Small intestine (tissue), 7 donors: ENCODE results near the gene SIK3. TPM values are rescaled to one million over a fixed set of nuclear protein-coding genes. Genes with fewer than 3 reads are reported as not detected.

ENCODE experiments used
- DNase-seq, 2 donors: peaks; one replicate each; pipeline versions ENCODE4 v3.0.0 to v3.0.0-alpha.2; 2013
- FAIRE-seq: peaks from 2 replicates; lab custom pipeline; 2012; peaks lifted over from hg19 to GRCh38; lab: Jason Lieb, UNC
- H3K27ac ChIP-seq, 3 donors: one replicate each; pipeline ENCODE4 v1.5.1; 2013; ENCODE audit warnings: low read length in 2 of 3, mild to moderate bottlenecking in 2 of 3, control low read depth in 1 of 3, inconsistent platforms in 1 of 3, low read depth in 1 of 3, moderate library complexity in 1 of 3
- H3K27me3 ChIP-seq, 3 donors: one replicate each; pipeline ENCODE4 v1.6.1; 2013; ENCODE audit warnings: low read length in 3 of 3, inconsistent platforms in 1 of 3; ENCODE audit not compliant: control insufficient read depth in 3 of 3, insufficient read depth in 3 of 3
- H3K36me3 ChIP-seq, 3 donors: one replicate each; pipeline ENCODE4 v1.6.1; 2013; ENCODE audit warnings: low read length in 3 of 3, inconsistent platforms in 1 of 3, low read depth in 1 of 3, mild to moderate bottlenecking in 1 of 3, moderate library complexity in 1 of 3; ENCODE audit not compliant: control insufficient read depth in 3 of 3, insufficient read depth in 2 of 3
- H3K4me1 ChIP-seq, 3 donors: one replicate each; pipeline ENCODE4 v1.6.1; 2013; ENCODE audit warnings: low read length in 2 of 3, inconsistent platforms in 1 of 3, low read depth in 1 of 3, mild to moderate bottlenecking in 1 of 3, moderate library complexity in 1 of 3; ENCODE audit not compliant: control insufficient read depth in 3 of 3, insufficient read depth in 2 of 3
- H3K4me3 ChIP-seq, 3 donors: one replicate each; pipeline ENCODE4 v1.5.1; 2013; ENCODE audit warnings: low read length in 3 of 3, control low read depth in 1 of 3, inconsistent platforms in 1 of 3, low read depth in 1 of 3, mild to moderate bottlenecking in 1 of 3, moderate library complexity in 1 of 3
- H3K9me3 ChIP-seq, 2 donors: one replicate each; pipeline ENCODE4 v1.6.1; 2013; ENCODE audit warnings: low read depth in 1 of 2, low read length in 1 of 2; ENCODE audit not compliant: control insufficient read depth in 2 of 2, insufficient read depth in 1 of 2
- WGBS, 3 donors: extraction: QIAGEN DNeasy Blood & Tissue Kit; methylation state at CpG; one replicate each; pipeline ENCODE4 v1.1.7; 2013; 5-methylcytosine and 5-hydroxymethylcytosine counted together
- polyA plus RNA-seq, 4 donors: library from polyadenylated mRNA; stranded (reverse) in 3 of 4; unstranded in 1 of 4; fragments of 200-250 nt in 3 of 4; fragments of 120-200 nt in 1 of 4; gene quantifications; one replicate each; pipeline versions ENCODE4 v1.2.1 to v1.2.3, GENCODE V29; 2013
- donor health status: healthy with polysubstance abuse.
- donor health status: control.
- donor health status: control.
- donor health status: Bipolar disorder and iron deficiency.
- donor health status: healthy.

SIK3 gene
- polyA plus RNA-seq, 4 donors: 4.9 to 35.3 (median 9.0) TPM

DNA sequence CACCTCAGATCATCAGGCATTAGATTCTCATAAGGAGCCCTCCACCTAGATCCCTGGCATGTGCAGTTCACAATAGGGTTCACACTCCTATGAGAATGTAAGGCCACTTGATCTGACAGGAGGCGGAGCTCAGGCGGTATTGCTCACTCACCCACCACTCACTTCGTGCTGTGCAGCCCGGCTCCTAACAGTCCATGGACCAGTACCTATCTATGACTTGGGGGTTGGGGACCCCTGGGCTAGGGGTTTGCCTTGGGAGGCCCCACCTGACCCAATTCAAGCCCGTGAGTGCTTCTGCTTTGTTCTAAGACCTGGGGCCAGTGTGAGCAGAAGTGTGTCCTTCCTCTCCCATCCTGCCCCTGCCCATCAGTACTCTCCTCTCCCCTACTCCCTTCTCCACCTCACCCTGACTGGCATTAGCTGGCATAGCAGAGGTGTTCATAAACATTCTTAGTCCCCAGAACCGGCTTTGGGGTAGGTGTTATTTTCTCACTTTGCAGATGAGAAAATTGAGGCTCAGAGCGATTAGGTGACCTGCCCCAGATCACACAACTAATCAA is 266.4 kb downstream of the SIK3 start:
- no peak for FAIRE-seq
- Histone ChIP-seq H3K4me3 (peak overlapping the region in 2 of 3 donors; percentile 33 to 34), H3K27ac (peak overlapping the region in 2 of 3 donors; percentile 68 to 93), H3K9me3 (no peaks in the 10 kb centered on the region), H3K27me3 (no peaks in the 10 kb centered on the region), H3K36me3 (peaks cover 0 to 46% (median 0%) of the 10 kb centered on the region in 3 donors), H3K4me1 (peaks cover 5 to 73% (median 11%) of the 10 kb centered on the region in 3 donors)
- DNase-seq: no peak
- 76 to 87% (median 80%) methylated on average over 7 of the region's 7 CpGs for WGBS, 3 donors

DNA sequence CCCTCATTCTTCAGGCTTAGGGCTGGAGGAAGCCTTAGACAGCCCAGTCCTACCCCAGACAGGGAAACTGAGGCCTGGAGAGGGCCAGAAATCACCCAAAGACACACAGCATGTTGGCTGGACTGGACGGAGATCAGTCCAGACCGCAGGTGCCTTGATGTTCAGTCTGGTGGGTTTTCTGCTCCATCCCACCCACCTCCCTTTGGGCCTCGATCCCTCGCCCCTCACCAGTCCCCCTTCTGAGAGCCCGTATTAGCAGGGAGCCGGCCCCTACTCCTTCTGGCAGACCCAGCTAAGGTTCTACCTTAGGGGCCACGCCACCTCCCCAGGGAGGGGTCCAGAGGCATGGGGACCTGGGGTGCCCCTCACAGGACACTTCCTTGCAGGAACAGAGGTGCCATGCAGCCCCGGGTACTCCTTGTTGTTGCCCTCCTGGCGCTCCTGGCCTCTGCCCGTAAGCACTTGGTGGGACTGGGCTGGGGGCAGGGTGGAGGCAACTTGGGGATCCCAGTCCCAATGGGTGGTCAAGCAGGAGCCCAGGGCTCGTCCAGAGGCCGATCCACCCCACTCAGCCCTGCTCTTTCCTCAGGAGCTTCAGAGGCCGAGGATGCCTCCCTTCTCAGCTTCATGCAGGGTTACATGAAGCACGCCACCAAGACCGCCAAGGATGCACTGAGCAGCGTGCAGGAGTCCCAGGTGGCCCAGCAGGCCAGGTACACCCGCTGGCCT is 267.9 kb downstream of the SIK3 start:
- peak overlapping the region in 2 of 3 donors; percentile 93 to 99 for H3K27ac ChIP-seq
- WGBS, 3 donors: 87 to 94% (median 93%) methylated on average over 14 to 17 of the region's 17 CpGs
- H3K4me1 ChIP-seq: peaks cover 5 to 75% (median 11%) of the 10 kb centered on the region in 3 donors
- DNase-seq (peak in 1 of 2 donors; percentile 13), FAIRE-seq (no peak)
- no peaks in the 10 kb centered on the region for H3K27me3 ChIP-seq
- H3K9me3 ChIP-seq: no peaks in the 10 kb centered on the region
- H3K36me3 ChIP-seq: peaks cover 0 to 31% (median 0%) of the 10 kb centered on the region in 3 donors
- peak overlapping the region in 2 of 3 donors; percentile 45 to 47 for H3K4me3 ChIP-seq

DNA sequence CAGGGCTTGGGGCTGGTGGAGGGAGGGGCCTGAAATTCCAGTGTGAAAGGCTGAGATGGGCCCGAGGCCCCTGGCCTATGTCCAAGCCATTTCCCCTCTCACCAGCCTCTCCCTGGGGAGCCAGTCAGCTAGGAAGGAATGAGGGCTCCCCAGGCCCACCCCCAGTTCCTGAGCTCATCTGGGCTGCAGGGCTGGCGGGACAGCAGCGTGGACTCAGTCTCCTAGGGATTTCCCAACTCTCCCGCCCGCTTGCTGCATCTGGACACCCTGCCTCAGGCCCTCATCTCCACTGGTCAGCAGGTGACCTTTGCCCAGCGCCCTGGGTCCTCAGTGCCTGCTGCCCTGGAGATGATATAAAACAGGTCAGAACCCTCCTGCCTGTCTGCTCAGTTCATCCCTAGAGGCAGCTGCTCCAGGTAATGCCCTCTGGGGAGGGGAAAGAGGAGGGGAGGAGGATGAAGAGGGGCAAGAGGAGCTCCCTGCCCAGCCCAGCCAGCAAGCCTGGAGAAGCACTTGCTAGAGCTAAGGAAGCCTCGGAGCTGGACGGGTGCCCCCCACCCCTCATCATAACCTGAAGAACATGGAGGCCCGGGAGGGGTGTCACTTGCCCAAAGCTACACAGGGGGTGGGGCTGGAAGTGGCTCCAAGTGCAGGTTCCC is 268.6 kb downstream of the SIK3 start, which contains the start of gene APOC3:
APOC3 (plus strand) TSS at position 383 of the 659 bp plus-strand sequence. CDS start 676 bp downstream, outside the sequence.
- Histone ChIP-seq H3K27ac (peak within 1 kb of the TSS; percentile 4 to 99 (median 93)), H3K4me3 (peak within 1 kb of the TSS in 2 of 3 donors; percentile 45 to 48), H3K27me3 (no peaks in the 10 kb centered on the region), H3K4me1 (peaks cover 5 to 73% (median 11%) of the 10 kb centered on the region in 3 donors), H3K36me3 (peaks cover 0 to 24% (median 0%) of the 10 kb centered on the region in 3 donors), H3K9me3 (no peaks in the 10 kb centered on the region)
- WGBS, 3 donors: 29 to 61% (median 59%) methylated on average over 9 of the region's 9 CpGs
- DNase-seq: peak; percentile 72 to 76
- no peak for FAIRE-seq

DNA sequence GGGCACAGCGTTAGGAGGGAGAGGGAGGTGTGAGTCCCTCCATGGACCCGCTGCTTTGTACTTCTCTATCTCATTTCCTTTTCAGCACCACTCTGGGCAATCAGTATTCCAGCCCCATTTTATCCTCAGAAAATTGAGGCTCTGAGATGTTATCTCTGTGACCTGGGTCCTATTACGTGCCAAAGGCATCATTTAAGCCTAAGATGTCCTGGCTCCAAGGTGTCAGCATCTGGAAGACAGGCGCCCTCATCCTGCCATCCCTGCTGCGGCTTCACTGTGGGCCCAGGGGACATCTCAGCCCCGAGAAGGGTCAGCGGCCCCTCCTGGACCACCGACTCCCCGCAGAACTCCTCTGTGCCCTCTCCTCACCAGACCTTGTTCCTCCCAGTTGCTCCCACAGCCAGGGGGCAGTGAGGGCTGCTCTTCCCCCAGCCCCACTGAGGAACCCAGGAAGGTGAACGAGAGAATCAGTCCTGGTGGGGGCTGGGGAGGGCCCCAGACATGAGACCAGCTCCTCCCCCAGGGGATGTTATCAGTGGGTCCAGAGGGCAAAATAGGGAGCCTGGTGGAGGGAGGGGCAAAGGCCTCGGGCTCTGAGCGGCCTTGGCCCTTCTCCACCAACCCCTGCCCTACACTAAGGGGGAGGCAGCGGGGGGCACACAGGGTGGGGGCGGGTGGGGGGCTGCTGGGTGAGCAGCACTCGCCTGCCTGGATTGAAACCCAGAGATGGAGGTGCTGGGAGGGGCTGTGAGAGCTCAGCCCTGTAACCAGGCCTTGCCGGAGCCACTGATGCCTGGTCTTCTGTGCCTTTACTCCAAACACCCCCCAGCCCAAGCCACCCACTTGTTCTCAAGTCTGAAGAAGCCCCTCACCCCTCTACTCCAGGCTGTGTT is 269.4 kb downstream of the SIK3 start:
- peaks cover 0 to 22% (median 0%) of the 10 kb centered on the region in 3 donors for H3K36me3 ChIP-seq
- DNase-seq (peak; percentile 90 to 93), FAIRE-seq (no peak)
- peak overlapping the region in 2 of 3 donors; percentile 45 to 48 for H3K4me3 ChIP-seq
- no peaks in the 10 kb centered on the region for H3K9me3 ChIP-seq
- WGBS, 3 donors: 27 to 56% (median 37%) methylated on average over 12 to 16 of the region's 16 CpGs
- H3K4me1 ChIP-seq: peaks cover 5 to 76% (median 11%) of the 10 kb centered on the region in 3 donors
- peak overlapping the region; percentile 4 to 99 (median 93) for H3K27ac ChIP-seq
- no peaks in the 10 kb centered on the region for H3K27me3 ChIP-seq

DNA sequence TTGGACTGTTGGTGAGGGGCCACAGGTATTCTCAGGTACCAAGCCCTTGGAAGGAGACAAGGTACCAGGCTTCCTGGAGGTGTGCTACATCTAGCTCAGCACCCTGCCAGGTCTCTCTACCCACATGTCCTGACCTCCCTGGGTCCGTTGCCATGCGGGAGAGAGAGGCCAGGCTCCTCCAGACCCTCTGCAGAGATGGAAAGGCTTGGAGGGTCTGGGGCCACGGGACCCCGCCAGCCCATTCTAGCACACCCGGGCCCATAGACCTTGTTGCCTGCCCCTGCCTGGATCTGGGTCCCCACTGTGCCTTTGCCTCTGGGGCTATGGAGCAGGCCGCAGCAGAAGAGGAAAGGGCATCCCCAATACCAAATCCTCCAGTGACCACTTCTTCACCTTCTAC is 270.8 kb downstream of the SIK3 start:
- 84 to 93% (median 92%) methylated on average over 6 of the region's 6 CpGs for WGBS, 3 donors
- Histone ChIP-seq H3K27ac (peak overlapping the region; percentile 14 to 99 (median 93)), H3K4me1 (peaks cover 5 to 86% (median 11%) of the 10 kb centered on the region in 3 donors), H3K36me3 (peaks cover 0 to 15% (median 0%) of the 10 kb centered on the region in 3 donors), H3K27me3 (no peaks in the 10 kb centered on the region), H3K4me3 (no peak overlapping the region), H3K9me3 (no peaks in the 10 kb centered on the region)
- DNase-seq (peak in 1 of 2 donors; percentile 12), FAIRE-seq (no peak)

DNA sequence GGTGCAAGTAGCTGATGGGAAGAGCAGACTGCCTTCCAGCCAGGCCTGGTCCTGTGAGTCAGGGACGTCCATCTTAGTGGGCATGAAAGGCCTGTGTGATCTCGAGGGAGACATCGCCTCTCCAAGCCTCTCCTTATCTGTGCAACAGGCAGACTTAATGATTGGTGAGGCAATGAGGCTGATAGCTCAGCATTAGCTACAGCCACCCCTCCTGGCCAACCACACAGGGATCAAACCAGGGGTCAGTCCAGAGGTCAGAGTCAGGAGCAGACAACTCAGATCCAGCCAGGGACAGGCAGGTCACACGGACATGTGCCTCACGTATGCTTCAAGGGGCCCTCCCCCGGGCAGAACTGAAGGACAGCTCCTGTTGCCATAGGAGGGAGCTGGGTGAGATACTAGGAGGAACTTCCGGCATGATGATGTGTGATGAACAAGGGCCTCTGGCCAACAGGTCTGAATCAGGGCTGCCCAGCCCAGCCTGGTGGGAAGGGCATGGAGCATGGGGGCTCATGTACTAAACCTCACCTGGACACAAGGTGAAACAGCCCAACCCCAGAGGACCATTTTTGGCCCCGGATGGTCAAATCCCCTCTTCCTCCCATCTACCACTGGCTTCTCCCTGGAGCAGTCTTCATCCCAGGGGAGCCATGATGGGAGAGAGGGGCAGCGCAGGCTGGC is 271.3 kb downstream of the SIK3 start:
- peak overlapping the region; percentile 14 to 99 (median 93) for H3K27ac ChIP-seq
- 35 to 66% (median 50%) methylated on average over 9 of the region's 9 CpGs for WGBS, 3 donors
- peaks cover 5 to 82% (median 9%) of the 10 kb centered on the region in 3 donors for H3K4me1 ChIP-seq
- H3K9me3 ChIP-seq: no peaks in the 10 kb centered on the region
- H3K36me3 ChIP-seq: peaks cover 0 to 15% (median 0%) of the 10 kb centered on the region in 3 donors
- no peaks in the 10 kb centered on the region for H3K27me3 ChIP-seq
- no peak overlapping the region for H3K4me3 ChIP-seq
- no peak for FAIRE-seq
- DNase-seq: peak; percentile 88 to 95
